Tibial nerve (tissue), 4 donors: ENCODE data around the gene ACVR1.

Experiments used
- CTCF ChIP-seq, 5 experiments: fragments of 200-600 bp in 3 of 5; fragments of 450-650 bp in 2 of 5; sonication (generic) in 3 of 5; IDR thresholded peaks; one replicate each; pipeline ENCODE4 v1.5.1; 2016 to 2019; ENCODE audit warnings: antibody characterized with exemption in 5 of 5, mild to moderate bottlenecking in 3 of 5, moderate library complexity in 2 of 5
- EP300 ChIP-seq, 2 donors: sonication (generic); formaldehyde crosslinking; IDR thresholded peaks; one replicate each; pipeline ENCODE4 v1.6.1; 2017; ENCODE audit warnings: antibody characterized with exemption in 2 of 2, mild to moderate bottlenecking in 1 of 2
- POLR2A ChIP-seq, 2 donors: fragments of 450-650 bp; IDR thresholded peaks; one replicate each; pipeline ENCODE4 v1.6.1; 2017; ENCODE audit warnings: antibody characterized with exemption in 2 of 2, mild to moderate bottlenecking in 2 of 2, moderate library complexity in 2 of 2

- TF ChIP-seq CTCF (IDR thresholded peaks at IDR 0.05) (no peak), POLR2A (IDR thresholded peaks at IDR 0.05) (no peak), EP300 (IDR thresholded peaks at IDR 0.05) (no peak)
Measured at GRCh38 chr2:157732596-157732995, 143.5 kb downstream of the ACVR1 start.
